AG10803 (cell line): ENCODE results near the gene CCN6.
A peak's percentile ranks its signal among the peaks of the same experiment; 100 is the strongest.

Source experiments
- DNase-seq: peaks from one replicate; pipeline ENCODE4 v3.0.0; 2010; ENCODE audit warnings: low read depth
- H3K4me3 ChIP-seq: 2 replicates; pipeline ENCODE4 v1.5.1; 2011; ENCODE audit warnings: mild to moderate bottlenecking, low read length, control low read depth
- TF ChIP-seq, protein P1 (sequence below): conservative IDR thresholded peaks from 2 replicates; pipeline ENCODE4 v1.5.1; 2011; ENCODE audit warnings: mild to moderate bottlenecking, low read length, control low read depth, inconsistent platforms

Gene CCN6

DNA sequence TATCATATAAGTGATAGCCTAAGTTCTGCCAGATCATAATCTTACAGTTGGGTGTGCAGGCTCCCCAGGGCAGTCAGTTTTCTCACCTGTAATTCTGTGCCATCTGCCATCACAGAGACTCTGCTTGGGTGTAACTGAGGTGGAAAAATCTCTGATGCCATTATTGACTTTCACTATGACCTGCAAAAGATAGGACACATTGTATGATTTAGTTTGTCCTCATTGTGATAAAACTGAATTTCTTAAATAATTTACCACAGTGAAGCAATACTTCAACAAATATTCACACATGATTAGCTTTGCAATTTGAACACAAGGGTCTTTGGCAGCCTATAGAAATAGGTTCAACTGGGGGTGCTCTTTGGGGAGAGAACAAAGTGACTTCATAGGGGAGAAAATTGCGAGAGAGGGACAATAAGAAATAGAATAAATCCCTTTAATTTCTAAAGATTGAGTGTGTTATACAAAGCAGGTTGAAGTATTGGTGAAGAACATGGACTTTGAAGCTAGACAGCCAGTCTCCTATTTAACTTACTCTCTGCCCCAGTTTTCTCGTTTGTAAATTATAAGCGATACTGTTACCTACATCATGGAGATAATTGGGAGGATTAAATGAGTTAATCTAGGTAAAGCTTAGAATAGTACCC lies 60.8 kb downstream of the CCN6 start:
- TF ChIP-seq, protein P1, sequence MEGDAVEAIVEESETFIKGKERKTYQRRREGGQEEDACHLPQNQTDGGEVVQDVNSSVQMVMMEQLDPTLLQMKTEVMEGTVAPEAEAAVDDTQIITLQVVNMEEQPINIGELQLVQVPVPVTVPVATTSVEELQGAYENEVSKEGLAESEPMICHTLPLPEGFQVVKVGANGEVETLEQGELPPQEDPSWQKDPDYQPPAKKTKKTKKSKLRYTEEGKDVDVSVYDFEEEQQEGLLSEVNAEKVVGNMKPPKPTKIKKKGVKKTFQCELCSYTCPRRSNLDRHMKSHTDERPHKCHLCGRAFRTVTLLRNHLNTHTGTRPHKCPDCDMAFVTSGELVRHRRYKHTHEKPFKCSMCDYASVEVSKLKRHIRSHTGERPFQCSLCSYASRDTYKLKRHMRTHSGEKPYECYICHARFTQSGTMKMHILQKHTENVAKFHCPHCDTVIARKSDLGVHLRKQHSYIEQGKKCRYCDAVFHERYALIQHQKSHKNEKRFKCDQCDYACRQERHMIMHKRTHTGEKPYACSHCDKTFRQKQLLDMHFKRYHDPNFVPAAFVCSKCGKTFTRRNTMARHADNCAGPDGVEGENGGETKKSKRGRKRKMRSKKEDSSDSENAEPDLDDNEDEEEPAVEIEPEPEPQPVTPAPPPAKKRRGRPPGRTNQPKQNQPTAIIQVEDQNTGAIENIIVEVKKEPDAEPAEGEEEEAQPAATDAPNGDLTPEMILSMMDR, result no peak
- no peak overlapping the region for H3K4me3 ChIP-seq
- no peak for DNase-seq

DNA sequence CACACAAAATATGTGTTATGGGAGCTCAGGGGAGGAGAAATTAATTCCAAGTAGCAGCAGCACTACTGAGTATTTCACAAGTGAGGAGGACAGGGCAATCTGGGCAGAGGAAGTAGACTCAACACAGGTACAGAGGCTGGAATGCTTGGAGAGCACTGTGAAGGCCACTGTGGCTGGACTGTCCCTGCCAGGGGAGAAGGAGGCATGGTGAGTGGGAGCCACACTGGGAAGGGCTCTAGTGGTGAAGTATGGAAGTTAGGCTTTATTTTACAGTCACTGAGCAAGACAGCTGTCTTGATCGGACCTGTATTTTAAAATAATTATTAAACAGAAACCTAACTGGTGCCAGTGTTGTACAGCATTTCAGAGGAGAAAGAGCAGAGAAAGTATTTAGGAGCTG lies 62.3 kb downstream of the CCN6 start:
- TF ChIP-seq, protein P1, result no peak
- no peak overlapping the region for H3K4me3 ChIP-seq
- DNase-seq, result no peak

DNA sequence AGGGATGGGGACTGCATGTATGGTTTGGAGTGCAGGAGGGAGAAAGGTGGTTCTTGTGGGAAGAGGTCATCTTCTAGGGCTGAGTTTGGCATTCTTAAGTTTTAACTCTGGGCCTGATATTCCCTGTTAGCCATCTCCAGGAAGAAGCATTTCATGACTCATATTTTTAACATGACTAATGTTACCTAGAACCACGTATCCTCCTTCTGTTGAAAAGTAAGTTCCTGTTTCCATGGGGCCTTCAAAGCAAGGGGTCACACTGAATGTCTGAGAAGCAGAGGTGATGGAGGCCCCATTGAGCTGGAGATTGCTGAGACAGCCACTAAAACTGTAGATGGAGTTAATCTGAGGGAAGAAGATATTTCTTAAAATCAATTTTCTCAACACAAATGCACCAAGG lies 63.6 kb downstream of the CCN6 start:
- peak; percentile 34 for DNase-seq
- TF ChIP-seq, protein P1, result no peak
- no peak overlapping the region for H3K4me3 ChIP-seq

DNA sequence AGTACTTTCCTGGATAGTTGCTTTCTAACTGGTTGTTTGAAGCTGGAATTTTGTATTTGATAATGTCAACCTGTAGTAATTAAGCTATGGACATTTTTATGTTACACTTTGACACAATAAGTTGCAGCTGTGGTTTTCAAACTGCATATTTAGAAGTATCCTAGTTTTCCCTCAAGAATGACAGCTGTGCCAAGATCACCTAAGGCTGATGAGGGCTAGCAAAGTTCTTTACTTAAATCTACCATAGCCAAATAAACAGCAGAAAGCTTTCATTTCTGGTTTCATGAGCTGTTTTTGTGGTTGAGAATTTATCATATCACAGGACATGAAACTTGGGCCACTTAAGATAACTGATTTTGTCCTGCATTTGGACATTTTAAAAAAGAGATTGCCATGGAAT lies 64.1 kb downstream of the CCN6 start:
- H3K4me3 ChIP-seq, result no peak overlapping the region
- no peak for DNase-seq
- TF ChIP-seq, protein P1, result no peak
